GM12872 (cell line): ENCODE measurements around the gene EEF1AKMT3.
A peak's percentile ranks its signal among the peaks of the same experiment; 100 is the strongest.

Experiments used
- CTCF ChIP-seq: IDR thresholded peaks from 3 replicates; pipeline ENCODE4 v1.5.1; 2011; ENCODE audit warnings: low read depth, mild to moderate bottlenecking, low read length, moderate library complexity; ENCODE audit not compliant: insufficient read depth

EEF1AKMT3 gene

GRCh38 chr12:57793920-57794319 is 21.5 kb downstream of the EEF1AKMT3 start:
- no peak for TF ChIP-seq CTCF

GRCh38 chr12:57795354-57795753 is 22.9 kb downstream of the EEF1AKMT3 start:
- TF ChIP-seq CTCF = no peak

- no peak for TF ChIP-seq CTCF
Observed at GRCh38 chr12:57796996-57797395, 24.6 kb downstream of the EEF1AKMT3 start.

- no peak for TF ChIP-seq CTCF
Observed at GRCh38 chr12:57797933-57798332, 25.5 kb downstream of the EEF1AKMT3 start.

GRCh38 chr12:57800965-57801364 is 28.6 kb downstream of the EEF1AKMT3 start:
- no peak for TF ChIP-seq CTCF

GRCh38 chr12:57802607-57803006 is 30.2 kb downstream of the EEF1AKMT3 start:
- no peak for TF ChIP-seq CTCF

GRCh38 chr12:57803319-57803893 is 31.0 kb downstream of the EEF1AKMT3 start:
- TF ChIP-seq CTCF = peak; percentile 78
